OCI-LY1 (cell line): ENCODE results near the gene SORBS1.

Experiments
- H2AFZ ChIP-seq: fragments of 200-600 bp; sonication (generic), shearing (Covaris generic); 2 replicates; pipeline ENCODE4 v1.6.0; 2014; ENCODE audit warnings: antibody characterized with exemption, mild to moderate bottlenecking, low read length
- H3F3A ChIP-seq: fragments of 200-600 bp; sonication (generic), shearing (Covaris generic); 2 replicates; pipeline ENCODE4 v1.6.0; 2014; ENCODE audit warnings: mild to moderate bottlenecking, antibody characterized with exemption, low read length, moderate library complexity; ENCODE audit not compliant: insufficient read depth
- H3K27ac ChIP-seq: fragments of 200-600 bp; sonication (generic); 2 replicates; pipeline ENCODE4 v1.5.1; 2014; ENCODE audit warnings: low read length, mixed run types, mild to moderate bottlenecking, low read depth; ENCODE audit not compliant: poor library complexity, severe bottlenecking
- H3K27me3 ChIP-seq: fragments of 200-600 bp; sonication (generic); 2 replicates; pipeline ENCODE4 v1.6.0; 2014; ENCODE audit warnings: antibody characterized with exemption, mild to moderate bottlenecking, low read length, moderate library complexity; ENCODE audit not compliant: insufficient read depth
- H3K36me3 ChIP-seq: fragments of 200-600 bp; sonication (generic); 2 replicates; pipeline ENCODE4 v1.6.1; 2014; ENCODE audit warnings: mild to moderate bottlenecking, antibody characterized with exemption, low read length, moderate library complexity, mixed read lengths; ENCODE audit not compliant: insufficient read depth
- H3K4me1 ChIP-seq: fragments of 200-600 bp; sonication (generic); 2 replicates; pipeline ENCODE4 v1.5.1; 2014; ENCODE audit warnings: mild to moderate bottlenecking, low read length, moderate library complexity; ENCODE audit not compliant: insufficient read depth, severe bottlenecking
- H3K4me2 ChIP-seq: fragments of 200-600 bp; sonication (generic), shearing (Covaris generic); 2 replicates; pipeline ENCODE4 v1.6.1; 2014; ENCODE audit warnings: low read length
- H3K4me3 ChIP-seq: fragments of 200-600 bp; sonication (generic); 2 replicates; pipeline ENCODE4 v1.5.1; 2014; ENCODE audit warnings: low read length, low read depth, mild to moderate bottlenecking, mixed read lengths; ENCODE audit not compliant: poor library complexity, severe bottlenecking
- H3K79me2 ChIP-seq: fragments of 200-600 bp; shearing (Covaris generic); 2 replicates; pipeline ENCODE4 v1.6.1; 2016; ENCODE audit warnings: mixed run types, low read length, mixed read lengths; ENCODE audit not compliant: insufficient read depth
- H3K9ac ChIP-seq: fragments of 200-600 bp; sonication (generic), shearing (Covaris generic); 2 replicates; pipeline ENCODE4 v1.6.1; 2014; ENCODE audit warnings: mild to moderate bottlenecking, low read length, mixed read lengths
- H3K9me2 ChIP-seq: fragments of 200-600 bp; sonication (generic), shearing (Covaris generic); 2 replicates; pipeline ENCODE4 v1.6.1; 2014; ENCODE audit warnings: low read depth, mild to moderate bottlenecking, low read length, mixed read lengths
- H3K9me3 ChIP-seq: fragments of 200-600 bp; shearing (Covaris generic); 2 replicates; pipeline ENCODE4 v1.6.1; 2014; ENCODE audit warnings: low read length, mixed read lengths
- H4K20me1 ChIP-seq: fragments of 200-600 bp; sonication (generic), shearing (Covaris generic); 2 replicates; pipeline ENCODE4 v1.6.0; 2016; ENCODE audit warnings: mild to moderate bottlenecking, low read length; ENCODE audit not compliant: insufficient read depth
- CTCF ChIP-seq: fragments of 200-600 bp; sonication (generic), shearing (Covaris generic); IDR thresholded peaks from 2 replicates; pipeline ENCODE4 v1.5.1; 2017; ENCODE audit warnings: mild to moderate bottlenecking, antibody characterized with exemption, low read length, moderate library complexity, mixed read lengths
- EZH2 ChIP-seq: fragments of 200-600 bp; sonication (generic), shearing (Covaris generic); IDR thresholded peaks from 2 replicates; pipeline ENCODE4 v1.8.0; 2017; ENCODE audit warnings: borderline replicate concordance, mixed run types, mild to moderate bottlenecking, antibody characterized with exemption, low read length, moderate library complexity, mixed read lengths

Gene SORBS1

GRCh38 chr10:95355301-95355700 lies 205.9 kb downstream of the SORBS1 start:
- Histone ChIP-seq H3K27me3 (0 out of 2 replicates have a peak, but pooled peaks cover 3% of the 10 kb centered on the region), H3K79me2 (no peaks in the 10 kb centered on the region), H3K27ac (no peak overlapping the region), H2AFZ (no peak overlapping the region), H3K4me3 (no peak overlapping the region), H3K9me2 (no peaks in the 10 kb centered on the region), H3K36me3 (no peaks in the 10 kb centered on the region), H3K4me2 (no peak overlapping the region), H4K20me1 (no peaks in the 10 kb centered on the region), H3K9ac (no peak overlapping the region), H3K9me3 (no peaks in the 10 kb centered on the region), H3F3A (no peaks in the 10 kb centered on the region), H3K4me1 (peaks cover 3% of the 10 kb centered on the region)
- TF ChIP-seq EZH2 (no peak), CTCF (no peak)

- Histone ChIP-seq H3K36me3 (no peaks in the 10 kb centered on the region), H3K9ac (no peak overlapping the region), H3K4me3 (no peak overlapping the region), H3K9me3 (no peaks in the 10 kb centered on the region), H3K79me2 (no peaks in the 10 kb centered on the region), H3K27ac (no peak overlapping the region), H2AFZ (no peak overlapping the region), H3K4me1 (no peaks in the 10 kb centered on the region), H3K4me2 (no peak overlapping the region), H3K9me2 (no peaks in the 10 kb centered on the region), H3K27me3 (0 out of 2 replicates have a peak, but pooled peaks cover 3% of the 10 kb centered on the region), H3F3A (no peaks in the 10 kb centered on the region), H4K20me1 (no peaks in the 10 kb centered on the region)
- TF ChIP-seq CTCF = no peak
- no peak for TF ChIP-seq EZH2
Measured at GRCh38 chr10:95354110-95354509, 207.1 kb downstream of the SORBS1 start.

- Histone ChIP-seq H2AFZ (no peak overlapping the region), H3F3A (no peaks in the 10 kb centered on the region), H3K27me3 (0 out of 2 replicates have a peak, but pooled peaks cover 3% of the 10 kb centered on the region), H3K36me3 (no peaks in the 10 kb centered on the region), H3K9me3 (no peaks in the 10 kb centered on the region), H3K9me2 (no peaks in the 10 kb centered on the region), H3K9ac (no peak overlapping the region), H3K4me2 (no peak overlapping the region), H3K27ac (no peak overlapping the region), H4K20me1 (no peaks in the 10 kb centered on the region), H3K79me2 (no peaks in the 10 kb centered on the region), H3K4me3 (no peak overlapping the region), H3K4me1 (no peaks in the 10 kb centered on the region)
- no peak for TF ChIP-seq CTCF
- TF ChIP-seq EZH2 = no peak
Measured at GRCh38 chr10:95353123-95353522, 208.0 kb downstream of the SORBS1 start.
